ENCODE results near the gene SLC12A8. TPM values are rescaled to one million over a fixed set of nuclear protein-coding genes. Genes with fewer than 3 reads are reported as not detected.

SLC12A8 gene
- total and polyA plus RNA-seq, 5 experiments from 2014 or later = 0.19 to 0.29 TPM; not detected in 3

DNA sequence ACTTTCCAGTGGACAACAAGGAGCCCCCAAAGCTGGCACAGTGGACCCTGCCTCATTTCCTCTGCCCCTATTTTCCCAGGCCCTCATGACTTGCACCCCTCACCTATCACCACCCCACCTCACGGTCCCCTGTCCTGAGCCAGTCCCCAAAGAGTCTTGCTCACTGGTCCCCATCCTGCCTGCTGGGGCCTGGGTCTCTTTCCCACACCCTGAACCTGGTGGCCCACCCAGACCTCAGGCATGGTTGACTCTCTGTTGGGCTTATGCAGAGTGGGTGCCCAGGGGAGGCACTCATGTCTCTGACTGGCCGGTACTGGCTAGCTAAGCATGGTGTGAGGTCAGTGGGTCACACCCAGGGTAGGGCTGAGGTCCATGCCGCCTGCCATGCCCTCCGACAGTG, 73.2 kb downstream of the SLC12A8 start:
- Mint-ChIP-seq H3K27ac (peak overlapping the region in 5 of 10 donors; percentile 12 to 49 (median 20)), H3K4me3 (no peak overlapping the region), H3K36me3 (no peaks in the 10 kb centered on the region), H3K27me3 (no peaks in the 10 kb centered on the region), H3K9me3 (no peaks in the 10 kb centered on the region), H3K4me1 (peaks cover 7 to 51% (median 49%) of the 10 kb centered on the region in 4 donors)
- ATAC-seq (no peak), DNase-seq (no peak)
- POLR2A ChIA-PET = interaction anchor here (0.7 kb wide), 1 partner anchor 32 kb away, joined by 3 read pairs; no protein-coding TSS in a partner anchor

DNA sequence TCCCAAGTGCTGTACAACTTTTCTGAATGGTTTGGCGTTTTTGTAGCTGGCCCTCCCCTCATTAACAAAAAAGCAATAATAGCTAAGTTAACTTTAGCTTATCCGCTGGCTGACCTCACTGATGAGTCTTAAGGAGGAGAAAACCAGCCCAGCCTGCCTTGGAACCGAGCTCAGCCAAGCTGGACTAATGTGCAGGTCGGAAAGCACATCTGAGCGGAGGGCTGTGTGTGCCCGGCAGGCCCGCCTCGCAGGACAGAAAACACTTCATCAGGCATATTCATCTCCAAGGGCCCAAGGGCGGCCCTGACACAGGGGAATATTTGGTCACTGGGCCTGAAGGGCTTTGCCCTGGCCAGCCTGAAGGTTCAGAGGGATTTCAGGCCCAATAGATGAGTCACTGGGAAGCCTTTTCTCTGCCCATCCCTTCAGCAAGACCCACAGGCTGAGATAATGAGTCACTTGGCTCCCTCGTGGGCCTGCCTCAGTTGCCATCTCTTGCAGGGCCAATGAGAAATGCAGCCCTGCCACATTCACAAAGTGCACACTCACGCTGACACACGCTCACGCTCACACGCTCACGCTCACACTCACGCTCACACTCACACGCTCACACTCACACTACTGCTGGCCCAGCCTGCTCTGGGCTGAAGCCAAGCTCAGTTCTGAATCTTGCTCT, 75.1 kb downstream of the SLC12A8 start:
- H3K4me1 Mint-ChIP-seq = peaks cover 12 to 48% (median 44%) of the 10 kb centered on the region in 4 donors
- H3K9me3 Mint-ChIP-seq = no peaks in the 10 kb centered on the region
- H3K27me3 Mint-ChIP-seq = no peaks in the 10 kb centered on the region
- peak overlapping the region in 3 of 10 donors; percentile 3 to 86 (median 72) for H3K27ac Mint-ChIP-seq
- no peak for DNase-seq
- no peak for ATAC-seq
- POLR2A ChIA-PET = interaction anchor here (0.6 kb wide), 1 partner anchor 130 kb away, joined by 5 read pairs; no protein-coding TSS in a partner anchor
- H3K36me3 Mint-ChIP-seq = no peaks in the 10 kb centered on the region
- H3K4me3 Mint-ChIP-seq = no peak overlapping the region

GRCh38 chr3:125136966-125137357, 75.6 kb downstream of the SLC12A8 start:
- no peaks in the 10 kb centered on the region for H3K27me3 Mint-ChIP-seq
- H3K4me3 Mint-ChIP-seq = peak overlapping the region in 1 of 10 donors; percentile 32
- H3K27ac Mint-ChIP-seq = peak overlapping the region in 3 of 10 donors; percentile 14 to 92 (median 69)

DNA sequence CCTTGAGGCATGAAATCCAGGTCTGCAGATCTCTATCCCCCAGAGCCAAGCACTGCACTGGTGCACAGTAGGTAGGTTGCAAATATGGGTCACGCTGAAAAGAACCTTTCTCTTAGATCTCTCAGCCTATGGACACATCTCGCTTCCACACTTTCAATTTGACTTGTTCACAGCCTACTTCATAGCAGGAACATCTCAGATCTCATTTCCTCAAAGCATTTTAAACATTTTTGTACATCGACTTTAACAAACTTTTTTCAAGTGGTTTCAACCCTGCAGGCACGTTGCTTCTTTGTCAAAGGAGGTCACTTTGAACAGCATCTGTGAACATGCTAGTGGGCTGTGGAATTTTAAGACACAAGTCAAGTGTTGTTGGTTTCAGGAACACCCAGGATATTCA, 76.0 kb downstream of the SLC12A8 start:
- Mint-ChIP-seq H3K27me3 (no peaks in the 10 kb centered on the region), H3K36me3 (no peaks in the 10 kb centered on the region), H3K4me1 (peaks cover 13 to 44% (median 40%) of the 10 kb centered on the region in 4 donors), H3K4me3 (peak overlapping the region in 7 of 10 donors; percentile 2 to 45 (median 5)), H3K27ac (peak overlapping the region in 5 of 10 donors; percentile 14 to 92 (median 27)), H3K9me3 (no peaks in the 10 kb centered on the region)
- DNase-seq (no peak), ATAC-seq (peak in 1 of 2 donors; percentile 33)
- POLR2A ChIA-PET = interaction anchor here (0.5 to 0.8 kb wide), 2 partner anchors 80 to 81 kb away, joined by 3 read pairs; partner anchors contain the start of gene HEG1

More at GRCh38 chr3:125136966-125137357, 75.6 kb downstream of the SLC12A8 start:
- no peaks in the 10 kb centered on the region for H3K9me3 Mint-ChIP-seq
- POLR2A ChIA-PET = interaction anchor here (0.5 to 0.8 kb wide), 2 partner anchors 80 to 81 kb away, joined by 3 read pairs; partner anchors contain the start of gene HEG1
- H3K36me3 Mint-ChIP-seq = no peaks in the 10 kb centered on the region
- peaks cover 13 to 47% (median 44%) of the 10 kb centered on the region in 4 donors for H3K4me1 Mint-ChIP-seq
- no peak for ATAC-seq
- DNase-seq = no peak

- Mint-ChIP-seq H3K27me3 (no peaks in the 10 kb centered on the region), H3K4me1 (peaks cover 13 to 30% (median 29%) of the 10 kb centered on the region in 4 donors), H3K9me3 (no peaks in the 10 kb centered on the region), H3K4me3 (no peak overlapping the region), H3K36me3 (no peaks in the 10 kb centered on the region), H3K27ac (no peak overlapping the region)
- ATAC-seq (no peak), DNase-seq (no peak)
- POLR2A ChIA-PET = no interaction called here
These were observed 77.6 kb downstream of the SLC12A8 start for GRCh38 chr3:125134952-125135351.

GRCh38 chr3:125132815-125133214, 79.7 kb downstream of the SLC12A8 start:
- Mint-ChIP-seq H3K27me3 (no peaks in the 10 kb centered on the region), H3K9me3 (no peaks in the 10 kb centered on the region), H3K27ac (peak overlapping the region in 3 of 10 donors; percentile 4 to 12 (median 7)), H3K4me3 (no peak overlapping the region), H3K4me1 (peaks cover 16 to 35% (median 27%) of the 10 kb centered on the region in 4 donors), H3K36me3 (no peaks in the 10 kb centered on the region)
- POLR2A ChIA-PET = interaction anchor here (0.8 kb wide), 1 partner anchor 9 kb away, joined by 5 read pairs; no protein-coding TSS in a partner anchor
- ATAC-seq (no peak), DNase-seq (no peak)

GRCh38 chr3:125129512-125129997, 83.0 kb downstream of the SLC12A8 start:
- ATAC-seq = no peak
- Mint-ChIP-seq H3K9me3 (no peaks in the 10 kb centered on the region), H3K4me1 (peaks cover 14 to 34% (median 23%) of the 10 kb centered on the region in 4 donors)

GRCh38 chr3:125128861-125129501, 83.6 kb downstream of the SLC12A8 start:
- no peaks in the 10 kb centered on the region for H3K9me3 Mint-ChIP-seq
- H3K4me3 Mint-ChIP-seq = no peak overlapping the region
- no peak overlapping the region for H3K27ac Mint-ChIP-seq
- no peaks in the 10 kb centered on the region for H3K36me3 Mint-ChIP-seq
- peaks cover 14 to 34% (median 23%) of the 10 kb centered on the region in 4 donors for H3K4me1 Mint-ChIP-seq
- POLR2A ChIA-PET = no interaction called here
- no peaks in the 10 kb centered on the region for H3K27me3 Mint-ChIP-seq
- no peak for ATAC-seq
- DNase-seq = no peak

More at GRCh38 chr3:125129512-125129997, 83.0 kb downstream of the SLC12A8 start:
- POLR2A ChIA-PET = no interaction called here
- Mint-ChIP-seq H3K4me3 (no peak overlapping the region), H3K27me3 (no peaks in the 10 kb centered on the region), H3K36me3 (no peaks in the 10 kb centered on the region), H3K27ac (no peak overlapping the region)
- no peak for DNase-seq

DNA sequence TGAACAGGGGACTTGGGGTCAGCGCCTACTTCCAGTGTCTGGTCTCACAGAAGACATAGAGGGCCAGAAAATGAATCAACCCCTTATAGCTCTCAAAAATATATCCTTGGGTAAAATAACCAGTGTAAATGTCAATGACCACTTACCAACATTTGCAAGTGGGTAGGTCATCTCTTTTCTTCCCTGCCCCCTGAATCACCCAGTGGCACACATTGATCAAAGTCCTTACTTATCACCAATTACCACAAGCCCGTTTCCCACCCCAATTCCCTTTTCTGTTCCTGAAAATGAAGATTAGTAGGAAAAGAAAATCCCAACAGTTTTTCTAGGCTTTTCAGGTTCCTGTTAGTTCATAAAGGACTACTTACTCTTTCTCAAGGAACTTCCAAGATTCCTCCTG, 86.2 kb downstream of the SLC12A8 start:
- Mint-ChIP-seq H3K4me1 (peaks cover 12 to 35% (median 22%) of the 10 kb centered on the region in 4 donors), H3K36me3 (no peaks in the 10 kb centered on the region), H3K27me3 (no peaks in the 10 kb centered on the region), H3K9me3 (no peaks in the 10 kb centered on the region), H3K4me3 (no peak overlapping the region), H3K27ac (peak overlapping the region in 2 of 10 donors; percentile 32 to 69)
- POLR2A ChIA-PET = no interaction called here
- no peak for ATAC-seq
- no peak for DNase-seq

- H3K27ac Mint-ChIP-seq = peak overlapping the region in 3 of 10 donors; percentile 13 to 81 (median 69)
- H3K36me3 Mint-ChIP-seq = no peaks in the 10 kb centered on the region
- H3K9me3 Mint-ChIP-seq = no peaks in the 10 kb centered on the region
- DNase-seq (no peak), ATAC-seq (no peak)
- H3K27me3 Mint-ChIP-seq = no peaks in the 10 kb centered on the region
- peaks cover 16 to 38% (median 27%) of the 10 kb centered on the region in 4 donors for H3K4me1 Mint-ChIP-seq
- no peak overlapping the region for H3K4me3 Mint-ChIP-seq
- POLR2A ChIA-PET = no interaction called here
These were observed 86.7 kb downstream of the SLC12A8 start for GRCh38 chr3:125125821-125126245.

DNA sequence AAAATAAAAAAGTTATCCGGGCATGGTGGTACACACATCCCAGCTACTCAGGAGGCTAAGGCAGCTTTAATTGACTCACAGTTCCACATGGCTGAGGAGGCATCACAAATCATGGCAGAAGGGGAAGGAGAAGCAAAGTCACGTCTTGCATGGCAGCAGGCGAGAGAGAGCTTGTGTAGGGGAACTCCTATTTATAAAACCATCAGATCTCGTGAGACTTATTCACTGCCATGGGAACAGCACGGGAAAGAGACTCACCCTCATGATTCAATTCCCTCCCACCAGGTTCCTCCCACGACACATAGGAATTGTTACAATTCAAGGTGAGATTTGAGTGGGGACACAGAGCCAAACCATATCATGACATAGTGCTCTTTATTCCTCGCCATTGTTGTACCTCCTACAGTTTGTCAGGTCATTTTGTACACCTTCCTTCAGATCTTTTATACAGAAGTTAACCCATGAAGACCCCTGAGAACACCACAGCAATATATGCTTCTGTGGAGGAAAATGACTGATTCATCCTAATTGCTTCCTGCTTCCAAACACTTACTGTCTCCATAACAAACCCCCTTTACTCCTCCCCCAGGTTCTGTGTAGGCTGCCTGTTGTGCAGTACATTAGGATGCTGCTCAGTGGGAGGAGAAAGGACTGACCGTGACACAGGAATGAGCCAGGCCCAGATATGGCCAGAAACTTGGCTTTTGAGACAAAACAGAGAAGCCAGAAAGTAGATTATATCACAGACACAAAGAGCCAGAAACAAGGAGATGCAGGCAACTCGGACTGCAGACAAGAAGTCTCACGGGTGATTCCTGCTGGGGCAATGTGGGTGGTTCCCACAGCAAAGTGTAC, 88.9 kb downstream of the SLC12A8 start:
- DNase-seq (no peak), ATAC-seq (no peak)
- Mint-ChIP-seq H3K4me1 (peaks cover 22 to 50% (median 44%) of the 10 kb centered on the region in 4 donors), H3K9me3 (no peaks in the 10 kb centered on the region), H3K27me3 (no peaks in the 10 kb centered on the region), H3K36me3 (peaks cover 0 to 1% (median 0%) of the 10 kb centered on the region in 3 donors), H3K4me3 (no peak overlapping the region), H3K27ac (peak overlapping the region in 1 of 10 donors; percentile 50)
- POLR2A ChIA-PET = no interaction called here

Data from naive thymus-derived CD8-positive, alpha-beta T cell (primary cell).